T-helper 2 cell treated with Interferon-gamma antibody and Interleukin-4, amounts not matched to agents 100 ng/mL and 5 ng/mL, for 36 hours (primary cell): ENCODE data around the gene DIAPH1. TPM values are rescaled to one million over a fixed set of nuclear protein-coding genes. Genes with fewer than 3 reads are reported as not detected.

Source experiments
- intact Hi-C: fragments of 100-400 bp; cut with micrococcal nuclease; formaldehyde crosslinking; loops from one replicate; pipeline ENCODE4 v1.15.1; 2023
- total RNA-seq: library from RNA; stranded (reverse); gene quantifications from 2 replicates; pipeline ENCODE4 v1.2.3, GENCODE V29; 2022

Gene DIAPH1
- total RNA-seq, 1 donor from 2014 or later, result 289 TPM

DNA sequence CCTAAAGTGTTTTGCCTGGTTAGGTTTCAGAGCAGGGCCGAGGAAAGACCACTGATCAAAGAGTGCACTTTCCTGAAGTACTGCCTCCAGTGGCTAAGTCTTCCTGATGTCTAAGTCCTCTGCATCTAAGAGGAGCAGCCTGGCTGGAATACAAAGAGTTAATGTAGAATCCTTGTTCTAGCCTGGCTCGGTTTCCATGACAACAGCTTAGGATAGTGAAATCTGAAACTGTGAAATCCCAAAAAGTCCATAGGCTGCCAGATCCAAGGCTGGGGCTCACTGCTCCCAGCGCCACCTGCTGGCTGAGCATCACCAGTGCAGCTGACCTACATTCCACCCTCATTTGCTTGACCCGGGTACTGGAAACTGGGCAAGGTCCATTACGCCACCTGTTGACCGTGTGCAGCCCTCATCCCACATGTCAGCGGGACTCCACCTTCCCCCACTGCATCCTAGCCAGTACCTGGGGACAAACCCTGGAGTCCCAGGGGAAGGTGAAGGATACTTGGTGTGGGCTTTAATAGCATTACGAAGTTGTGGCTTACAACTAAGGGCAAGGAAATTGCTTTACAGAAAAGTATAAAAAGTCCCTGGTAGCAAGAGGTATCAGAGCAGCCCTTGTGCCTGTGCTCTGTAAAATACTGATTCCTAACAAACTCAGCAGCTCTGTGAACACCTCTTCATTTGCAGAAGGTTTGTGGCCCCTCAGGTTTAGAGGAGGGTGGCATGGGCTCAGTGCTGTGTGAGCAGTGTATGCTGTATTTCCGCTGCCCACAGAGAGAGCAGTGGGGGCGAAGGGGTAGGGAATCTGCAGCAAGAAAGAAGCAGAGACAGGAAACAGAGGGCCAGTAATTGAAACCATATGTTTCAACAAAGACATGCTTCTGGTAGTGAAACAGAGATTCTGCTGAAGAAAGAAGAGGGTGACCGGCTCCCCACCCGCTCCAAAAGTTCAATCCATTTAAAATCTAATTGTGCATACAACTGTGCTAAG is 93.9 kb downstream of the DIAPH1 start:
- intact Hi-C loops, result no loop called here

- intact Hi-C loops, result no loop called here
Observed at GRCh38 chr5:141523991-141524390, 94.8 kb downstream of the DIAPH1 start.

DNA sequence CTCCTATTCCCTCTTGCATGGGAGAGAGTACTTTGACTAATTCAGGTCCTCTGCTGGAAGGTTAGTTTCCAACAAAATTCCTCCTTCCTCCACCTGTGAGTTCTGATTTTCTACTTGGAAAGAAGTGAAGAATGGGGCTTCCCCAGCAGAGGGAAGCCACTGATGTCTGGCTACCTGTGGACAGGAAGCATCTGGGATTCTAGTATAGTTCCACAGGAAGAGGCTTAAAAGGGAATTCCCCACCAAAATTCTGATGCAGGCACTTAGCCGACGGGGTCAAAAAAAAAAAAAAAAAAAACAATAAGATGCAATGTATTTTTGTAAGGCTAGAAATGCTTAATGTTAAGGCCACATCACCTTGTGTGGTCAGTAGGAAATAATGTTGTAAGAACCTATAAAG is 96.5 kb downstream of the DIAPH1 start:
- intact Hi-C loops, result no loop called here

DNA sequence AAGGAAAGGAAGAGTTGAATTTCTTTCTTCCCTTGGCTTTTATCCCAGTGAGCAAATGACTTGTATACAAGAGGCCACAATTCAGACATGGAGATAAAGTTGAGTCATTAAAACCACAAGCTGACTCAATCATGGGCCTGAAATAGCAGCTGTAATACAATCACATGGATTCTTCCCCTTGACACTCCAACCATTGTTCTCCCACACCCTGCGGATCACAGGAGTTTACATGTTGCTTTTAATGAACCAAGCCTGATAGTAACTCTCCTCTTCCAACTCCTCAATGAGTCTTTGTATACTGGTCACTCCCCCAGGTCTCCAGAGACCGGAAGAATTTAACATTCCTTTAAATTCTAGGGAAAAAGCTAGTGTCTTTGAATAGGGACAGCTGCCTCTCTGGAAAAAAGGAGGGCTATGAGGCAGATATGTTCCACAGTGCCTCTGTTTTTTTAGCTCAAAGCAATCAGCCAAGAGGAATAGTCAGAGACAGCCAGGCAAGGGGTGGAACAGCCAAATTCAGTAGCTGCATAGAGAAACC is 97.5 kb downstream of the DIAPH1 start:
- intact Hi-C loops, result no loop called here

- intact Hi-C loops, result no loop called here
Observed at GRCh38 chr5:141519605-141520565, 98.9 kb downstream of the DIAPH1 start.

- intact Hi-C loops, result no loop called here
Observed at GRCh38 chr5:141518618-141519015, 100.2 kb downstream of the DIAPH1 start.

DNA sequence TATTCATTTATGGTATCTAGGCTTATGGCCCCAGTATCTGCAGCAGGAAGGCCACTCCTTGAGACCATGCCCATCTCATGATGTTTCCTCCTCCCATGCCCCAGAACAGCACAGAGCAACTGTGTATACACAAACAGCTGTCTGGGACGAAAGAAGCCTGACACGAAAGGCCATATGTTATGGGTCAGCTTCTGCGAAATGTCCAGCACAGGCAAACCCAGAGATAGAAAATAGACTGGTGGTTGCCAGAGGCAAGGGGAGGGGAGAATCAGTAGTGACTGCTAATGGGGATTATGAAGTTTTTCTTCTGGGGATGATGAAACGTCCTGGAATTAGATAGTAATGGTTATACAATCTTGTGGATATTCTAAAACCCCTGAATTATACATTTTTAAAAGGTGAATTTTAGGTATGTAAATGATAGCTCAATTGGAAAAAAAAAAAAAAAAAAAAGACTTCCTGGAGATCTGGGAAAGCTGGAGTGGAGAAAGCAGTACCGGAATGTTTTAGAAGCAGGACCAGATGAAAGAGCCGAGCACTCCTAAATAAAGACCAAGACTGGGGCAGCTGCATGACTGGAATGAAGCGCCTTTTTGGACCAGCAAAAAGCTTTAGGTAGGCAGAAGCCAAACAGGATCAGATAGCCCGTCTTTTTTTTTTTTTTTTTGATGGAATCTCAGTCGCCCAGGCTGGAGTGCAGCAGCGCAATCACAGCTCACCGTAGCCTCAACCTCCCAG is 100.8 kb downstream of the DIAPH1 start:
- intact Hi-C loops, result no loop called here

- intact Hi-C loops, result no loop called here
Observed at GRCh38 chr5:141517312-141517711, 101.5 kb downstream of the DIAPH1 start.

- intact Hi-C loops, result no loop called here
Observed at GRCh38 chr5:141516672-141517025, 102.2 kb downstream of the DIAPH1 start.

DNA sequence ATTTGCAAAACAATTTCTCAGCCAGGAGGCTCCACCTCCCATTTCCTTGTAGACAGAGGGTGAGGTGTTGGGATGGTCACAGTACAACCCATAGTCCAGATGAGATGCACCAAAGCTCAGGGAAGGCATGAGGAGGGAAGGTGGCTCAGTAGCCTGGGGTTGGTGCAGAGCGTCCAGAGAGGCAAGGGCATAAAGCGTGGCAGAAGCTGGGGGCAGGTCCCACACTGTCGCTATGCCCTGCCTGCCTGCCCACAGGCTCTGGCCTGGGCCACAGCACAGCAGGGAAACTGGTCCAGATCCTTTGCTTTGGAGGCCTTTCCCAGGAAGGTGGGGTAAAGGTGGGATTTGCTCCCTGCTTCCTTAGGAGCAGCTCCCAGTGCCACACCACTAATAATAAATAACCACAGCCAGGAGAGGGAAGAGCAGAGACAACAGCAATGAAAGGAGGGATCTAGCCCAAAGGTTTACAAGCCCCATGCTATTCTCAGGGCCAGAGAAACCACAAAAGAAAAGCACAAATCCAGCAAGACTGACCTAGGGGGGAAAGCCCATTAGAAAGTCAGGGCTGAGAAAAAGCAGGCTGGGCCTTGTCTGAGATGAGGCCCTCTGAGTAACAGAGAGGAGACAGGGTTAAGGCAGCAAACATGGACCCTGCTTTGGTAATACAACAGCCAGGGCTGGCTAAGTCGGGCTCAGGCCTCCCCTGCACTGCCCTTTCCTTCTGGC is 102.7 kb downstream of the DIAPH1 start:
- intact Hi-C loops, result no loop called here

GRCh38 chr5:141515141-141515540 is 103.7 kb downstream of the DIAPH1 start:
- intact Hi-C loops, result no loop called here

GRCh38 chr5:141514330-141515133 is 104.3 kb downstream of the DIAPH1 start:
- intact Hi-C loops, result no loop called here

- intact Hi-C loops, result loop anchor here (2.0 kb wide), 4 partner anchors 51 to 193 kb away; partner anchors contain the start of genes PCDHGA10 and TAF7
Observed at GRCh38 chr5:141513627-141514329, 105.0 kb downstream of the DIAPH1 start.

DNA sequence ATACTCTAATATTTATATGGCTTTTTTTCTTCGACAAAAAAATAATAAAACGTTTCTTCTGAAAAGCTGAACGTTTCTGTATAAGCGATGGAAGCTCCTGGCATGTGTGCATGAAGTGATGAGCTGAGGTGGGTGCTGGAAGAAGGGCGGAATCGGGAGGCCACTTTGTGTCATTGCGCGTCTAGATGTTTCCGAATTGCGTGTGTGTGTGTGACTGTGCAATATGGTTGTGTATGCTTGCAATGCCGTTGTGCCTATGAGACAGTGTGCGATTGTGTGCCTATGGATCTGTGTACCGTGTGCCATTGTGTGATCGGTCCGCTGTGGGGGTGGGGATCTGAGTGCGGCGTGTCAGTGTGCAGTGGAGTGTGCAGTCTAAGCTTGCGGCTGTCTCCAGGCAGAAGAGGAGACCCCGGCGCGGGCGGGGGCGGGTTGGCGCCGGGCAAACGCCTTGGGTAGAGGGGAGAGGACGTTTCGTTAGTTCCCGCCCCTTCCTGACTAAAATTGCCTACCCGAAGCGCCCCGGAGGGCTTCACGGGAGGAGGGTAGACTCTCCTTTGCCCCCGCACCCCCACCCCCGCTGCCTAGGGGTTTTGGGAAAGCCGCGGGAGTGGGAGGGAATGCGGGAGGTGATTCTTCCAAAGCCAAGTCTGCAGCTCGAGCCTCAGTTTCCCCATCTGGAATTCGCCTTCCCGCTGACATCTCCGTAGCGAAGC is 105.7 kb downstream of the DIAPH1 start:
- intact Hi-C loops, result loop anchor here (1.0 to 2.0 kb wide), 5 partner anchors 52 to 192 kb away; partner anchors contain the start of genes PCDHGA10, PCDHGB7 and TAF7

DNA sequence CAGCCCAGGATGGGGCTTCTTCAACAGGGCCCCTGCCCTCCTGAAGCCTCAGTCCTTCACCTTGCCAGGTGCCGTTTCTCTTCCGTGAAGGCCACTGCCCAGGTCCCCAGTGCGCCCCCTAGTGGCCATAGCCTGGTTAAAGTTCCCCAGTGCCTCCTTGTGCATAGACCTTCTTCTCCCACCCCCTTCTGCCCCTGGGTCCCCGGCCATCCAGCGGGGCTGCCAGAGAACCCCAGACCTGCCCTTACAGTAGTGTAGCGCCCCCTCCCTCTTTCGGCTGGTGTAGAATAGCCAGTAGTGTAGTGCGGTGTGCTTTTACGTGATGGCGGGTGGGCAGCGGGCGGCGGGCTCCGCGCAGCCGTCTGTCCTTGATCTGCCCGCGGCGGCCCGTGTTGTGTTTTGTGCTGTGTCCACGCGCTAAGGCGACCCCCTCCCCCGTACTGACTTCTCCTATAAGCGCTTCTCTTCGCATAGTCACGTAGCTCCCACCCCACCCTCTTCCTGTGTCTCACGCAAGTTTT is 106.3 kb downstream of the DIAPH1 start:
- intact Hi-C loops, result loop anchor here (1.0 to 2.0 kb wide), 5 partner anchors 52 to 192 kb away; partner anchors contain the start of genes PCDHGA10, PCDHGB7 and TAF7

DNA sequence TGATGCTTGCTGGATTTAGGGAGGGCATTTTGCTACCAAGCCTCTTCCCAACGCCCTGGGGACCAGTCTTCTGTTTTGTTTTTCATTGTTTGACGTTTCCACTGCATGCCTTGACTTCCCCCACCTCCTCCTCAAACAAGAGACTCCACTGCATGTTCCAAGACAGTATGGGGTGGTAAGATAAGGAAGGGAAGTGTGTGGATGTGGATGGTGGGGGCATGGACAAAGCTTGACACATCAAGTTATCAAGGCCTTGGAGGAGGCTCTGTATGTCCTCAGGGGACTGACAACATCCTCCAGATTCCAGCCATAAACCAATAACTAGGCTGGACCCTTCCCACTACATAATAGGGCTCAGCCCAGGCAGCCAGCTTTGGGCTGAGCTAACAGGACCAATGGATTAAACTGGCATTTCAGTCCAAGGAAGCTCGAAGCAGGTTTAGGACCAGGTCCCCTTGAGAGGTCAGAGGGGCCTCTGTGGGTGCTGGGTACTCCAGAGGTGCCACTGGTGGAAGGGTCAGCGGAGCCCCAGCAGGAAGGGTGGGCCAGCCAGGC is 107.0 kb downstream of the DIAPH1 start:
- intact Hi-C loops, result loop anchor here (1.0 to 2.0 kb wide), 5 partner anchors 53 to 191 kb away; partner anchors contain the start of genes PCDHGA10, PCDHGB7 and TAF7
